H1 (cell line): Measurements from ENCODE around the gene MOB3C.

ENCODE experiments used
- POLR2A ChIP-seq, 2 experiments: IDR thresholded peaks; 1 replicate in 1 of 2; 2 replicates in 1 of 2; pipeline ENCODE4 v1.6.1; 2011; ENCODE audit warnings: low read depth in 2 of 2, low read length in 2 of 2, mild to moderate bottlenecking in 2 of 2; ENCODE audit errors: control extremely low read depth in 1 of 2
- POLR2AphosphoS5 ChIP-seq: IDR thresholded peaks from 2 replicates; pipeline ENCODE4 v1.6.1; 2011; ENCODE audit warnings: low read depth, low read length
- TEAD4 ChIP-seq: IDR thresholded peaks from 2 replicates; pipeline ENCODE4 v1.6.1; 2012; ENCODE audit warnings: low read depth, low read length, inconsistent platforms, mixed read lengths
- TF ChIP-seq, protein P1 (sequence below), 3 experiments: IDR thresholded peaks; 1 replicate in 2 of 3; 2 replicates in 1 of 3; pipeline versions ENCODE4 v1.5.1 to v1.6.1; 2011; ENCODE audit warnings: low read length in 3 of 3, mild to moderate bottlenecking in 3 of 3, inconsistent platforms in 2 of 3, low read depth in 1 of 3, moderate library complexity in 1 of 3; ENCODE audit not compliant: insufficient read depth in 1 of 3; ENCODE audit errors: control extremely low read depth in 1 of 3

DNA sequence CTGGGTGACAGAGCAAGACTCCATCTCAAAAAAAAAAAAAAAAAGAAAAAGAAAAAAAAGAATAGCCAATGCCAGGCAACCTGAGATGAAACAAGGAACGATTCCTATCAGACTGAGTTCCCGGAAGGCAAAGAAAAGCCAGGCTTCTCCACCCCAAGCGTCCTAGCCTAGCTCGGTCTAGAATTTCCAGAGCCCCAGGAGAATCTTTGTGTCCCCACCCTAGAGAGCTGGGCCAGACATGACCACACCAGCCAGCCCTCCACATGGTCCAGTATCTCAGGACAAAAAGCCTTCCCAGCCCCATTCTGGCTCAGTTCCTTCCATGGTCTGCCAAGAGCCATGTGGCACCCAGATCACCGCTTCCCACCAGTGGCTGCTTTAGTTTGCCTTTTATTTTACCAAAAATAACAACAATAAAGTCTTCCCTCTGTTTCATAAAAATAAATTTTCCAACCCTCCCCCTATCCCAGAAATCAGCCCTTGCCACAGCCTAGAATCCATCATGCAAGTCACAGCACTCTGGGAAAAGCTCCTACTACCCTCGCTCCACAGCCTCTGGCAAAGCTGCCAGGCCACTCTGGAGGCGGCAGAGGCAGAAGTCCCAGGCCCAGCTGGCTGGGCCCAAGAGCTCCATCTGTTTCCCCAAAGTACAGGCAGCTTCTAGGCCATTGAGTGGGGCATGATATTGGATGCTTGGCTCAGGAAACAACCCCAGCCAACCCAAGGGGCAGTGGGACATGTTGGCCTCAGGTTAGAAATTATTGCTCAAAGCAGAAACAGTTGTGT lies 9.1 kb downstream of the MOB3C start:
- TF ChIP-seq, protein P1, sequence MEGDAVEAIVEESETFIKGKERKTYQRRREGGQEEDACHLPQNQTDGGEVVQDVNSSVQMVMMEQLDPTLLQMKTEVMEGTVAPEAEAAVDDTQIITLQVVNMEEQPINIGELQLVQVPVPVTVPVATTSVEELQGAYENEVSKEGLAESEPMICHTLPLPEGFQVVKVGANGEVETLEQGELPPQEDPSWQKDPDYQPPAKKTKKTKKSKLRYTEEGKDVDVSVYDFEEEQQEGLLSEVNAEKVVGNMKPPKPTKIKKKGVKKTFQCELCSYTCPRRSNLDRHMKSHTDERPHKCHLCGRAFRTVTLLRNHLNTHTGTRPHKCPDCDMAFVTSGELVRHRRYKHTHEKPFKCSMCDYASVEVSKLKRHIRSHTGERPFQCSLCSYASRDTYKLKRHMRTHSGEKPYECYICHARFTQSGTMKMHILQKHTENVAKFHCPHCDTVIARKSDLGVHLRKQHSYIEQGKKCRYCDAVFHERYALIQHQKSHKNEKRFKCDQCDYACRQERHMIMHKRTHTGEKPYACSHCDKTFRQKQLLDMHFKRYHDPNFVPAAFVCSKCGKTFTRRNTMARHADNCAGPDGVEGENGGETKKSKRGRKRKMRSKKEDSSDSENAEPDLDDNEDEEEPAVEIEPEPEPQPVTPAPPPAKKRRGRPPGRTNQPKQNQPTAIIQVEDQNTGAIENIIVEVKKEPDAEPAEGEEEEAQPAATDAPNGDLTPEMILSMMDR (IDR thresholded peaks at IDR 0.05; ENCODE audit: control extremely low read depth in 1 of 3, insufficient read depth in 1 of 3, low read depth in 1 of 3, low read length in 3 of 3): no peak
- no peak for TF ChIP-seq POLR2AphosphoS5
- no peak for TF ChIP-seq POLR2A (IDR thresholded peaks at IDR 0.05; ENCODE audit: control extremely low read depth in 1 of 2, low read depth in 2 of 2, low read length in 2 of 2)
- TF ChIP-seq TEAD4: no peak
